Neutrophil (primary cell): Measurements from ENCODE around the gene EHBP1.
"Not testable (repeated sequence)": the region's sequence is repeated elsewhere in the genome, so short reads cannot be mapped to it uniquely, and the experiment has no call there.

ENCODE experiments used
- H3K27ac ChIP-seq: fragments of 200-600 bp; sonication (generic); 2 replicates; pipeline ENCODE4 v1.5.1; 2016; ENCODE audit warnings: mild to moderate bottlenecking, moderate library complexity
- H3K27me3 ChIP-seq: fragments of 200-600 bp; sonication (generic); 2 replicates; pipeline ENCODE4 v1.6.0; 2016; ENCODE audit warnings: mild to moderate bottlenecking
- H3K36me3 ChIP-seq: fragments of 200-600 bp; sonication (generic); 2 replicates; pipeline ENCODE4 v1.5.1; 2017
- H3K4me1 ChIP-seq, 2 experiments: fragments of 200-600 bp in 1 of 2; sonication (generic) in 1 of 2; 1 replicate in 1 of 2; 2 replicates in 1 of 2; pipeline versions ENCODE4 v1.5.1 to v1.6.1; 2013 to 2016; ENCODE audit warnings: low read depth in 1 of 2, low read length in 1 of 2, mild to moderate bottlenecking in 1 of 2, moderate library complexity in 1 of 2; ENCODE audit not compliant: control insufficient read depth in 1 of 2, insufficient read depth in 1 of 2
- H3K4me3 ChIP-seq, 2 experiments: fragments of 200-600 bp in 1 of 2; sonication (generic) in 1 of 2; 1 replicate in 1 of 2; 2 replicates in 1 of 2; pipeline ENCODE4 v1.5.1; 2013 to 2016; ENCODE audit warnings: low read depth in 1 of 2, low read length in 1 of 2, mild to moderate bottlenecking in 1 of 2, moderate library complexity in 1 of 2
- H3K9me3 ChIP-seq: fragments of 200-600 bp; sonication (generic); 2 replicates; pipeline ENCODE4 v1.5.1; 2016
- CTCF ChIP-seq: fragments of 200-600 bp; sonication (generic); IDR thresholded peaks from 2 replicates; pipeline ENCODE4 v1.5.1; 2016; ENCODE audit warnings: antibody characterized with exemption

Gene EHBP1

GRCh38 chr2:62747876-62748275, 42.4 kb downstream of the EHBP1 start:
- Histone ChIP-seq H3K4me1 (no peaks in the 10 kb centered on the region), H3K27ac (no peak overlapping the region), H3K4me3 (no peak overlapping the region), H3K36me3 (no peaks in the 10 kb centered on the region), H3K9me3 (no peaks in the 10 kb centered on the region), H3K27me3 (no peaks in the 10 kb centered on the region)
- no peak for TF ChIP-seq CTCF

GRCh38 chr2:62749111-62749510, 43.6 kb downstream of the EHBP1 start:
- not testable (repeated sequence) for H3K36me3 ChIP-seq, H3K4me3 ChIP-seq

GRCh38 chr2:62757029-62757428, 51.5 kb downstream of the EHBP1 start:
- H3K36me3 ChIP-seq, result no peaks in the 10 kb centered on the region
- no peaks in the 10 kb centered on the region for H3K9me3 ChIP-seq
- H3K4me1 ChIP-seq, result no peaks in the 10 kb centered on the region
- H3K27ac ChIP-seq, result no peak overlapping the region
- H3K27me3 ChIP-seq, result no peaks in the 10 kb centered on the region
- no peak overlapping the region for H3K4me3 ChIP-seq
- TF ChIP-seq CTCF, result no peak

More at GRCh38 chr2:62749111-62749510, 43.6 kb downstream of the EHBP1 start:
- not testable (repeated sequence) for H3K4me1 ChIP-seq, H3K9me3 ChIP-seq, H3K27ac ChIP-seq, H3K27me3 ChIP-seq

GRCh38 chr2:62760026-62760425, 54.5 kb downstream of the EHBP1 start:
- Histone ChIP-seq H3K4me1 (no peaks in the 10 kb centered on the region), H3K27me3 (no peaks in the 10 kb centered on the region), H3K27ac (no peak overlapping the region), H3K4me3 (no peak overlapping the region), H3K36me3 (no peaks in the 10 kb centered on the region), H3K9me3 (no peaks in the 10 kb centered on the region)
- no peak for TF ChIP-seq CTCF

- no peaks in the 10 kb centered on the region for H3K27me3 ChIP-seq
- no peak for TF ChIP-seq CTCF
- no peak overlapping the region for H3K4me3 ChIP-seq
- H3K4me1 ChIP-seq, result no peaks in the 10 kb centered on the region
- no peak overlapping the region for H3K27ac ChIP-seq
- H3K36me3 ChIP-seq, result no peaks in the 10 kb centered on the region
- H3K9me3 ChIP-seq, result no peaks in the 10 kb centered on the region
Observed at GRCh38 chr2:62760555-62760954, 55.0 kb downstream of the EHBP1 start.

GRCh38 chr2:62765619-62766376, 60.3 kb downstream of the EHBP1 start:
- Histone ChIP-seq H3K27me3 (no peaks in the 10 kb centered on the region), H3K36me3 (no peaks in the 10 kb centered on the region), H3K27ac (no peak overlapping the region), H3K4me1 (no peaks in the 10 kb centered on the region), H3K9me3 (no peaks in the 10 kb centered on the region), H3K4me3 (no peak overlapping the region)
- TF ChIP-seq CTCF, result no peak
